Neutrophil (primary cell): Measurements from ENCODE around the gene UBE4A.

Experiments
- H3K27ac ChIP-seq: fragments of 200-600 bp; sonication (generic); 2 replicates; pipeline ENCODE4 v1.5.1; 2016; ENCODE audit warnings: mild to moderate bottlenecking, moderate library complexity
- H3K27me3 ChIP-seq: fragments of 200-600 bp; sonication (generic); 2 replicates; pipeline ENCODE4 v1.6.0; 2016; ENCODE audit warnings: mild to moderate bottlenecking
- H3K36me3 ChIP-seq: fragments of 200-600 bp; sonication (generic); 2 replicates; pipeline ENCODE4 v1.5.1; 2017
- H3K4me1 ChIP-seq, 2 experiments: fragments of 200-600 bp in 1 of 2; sonication (generic) in 1 of 2; 1 replicate in 1 of 2; 2 replicates in 1 of 2; pipeline versions ENCODE4 v1.5.1 to v1.6.1; 2013 to 2016; ENCODE audit warnings: low read depth in 1 of 2, low read length in 1 of 2, mild to moderate bottlenecking in 1 of 2, moderate library complexity in 1 of 2; ENCODE audit not compliant: control insufficient read depth in 1 of 2, insufficient read depth in 1 of 2
- H3K4me3 ChIP-seq, 2 experiments: fragments of 200-600 bp in 1 of 2; sonication (generic) in 1 of 2; 1 replicate in 1 of 2; 2 replicates in 1 of 2; pipeline ENCODE4 v1.5.1; 2013 to 2016; ENCODE audit warnings: low read depth in 1 of 2, low read length in 1 of 2, mild to moderate bottlenecking in 1 of 2, moderate library complexity in 1 of 2
- H3K9me3 ChIP-seq: fragments of 200-600 bp; sonication (generic); 2 replicates; pipeline ENCODE4 v1.5.1; 2016
- CTCF ChIP-seq: fragments of 200-600 bp; sonication (generic); IDR thresholded peaks from 2 replicates; pipeline ENCODE4 v1.5.1; 2016; ENCODE audit warnings: antibody characterized with exemption

The UBE4A gene, protein sequence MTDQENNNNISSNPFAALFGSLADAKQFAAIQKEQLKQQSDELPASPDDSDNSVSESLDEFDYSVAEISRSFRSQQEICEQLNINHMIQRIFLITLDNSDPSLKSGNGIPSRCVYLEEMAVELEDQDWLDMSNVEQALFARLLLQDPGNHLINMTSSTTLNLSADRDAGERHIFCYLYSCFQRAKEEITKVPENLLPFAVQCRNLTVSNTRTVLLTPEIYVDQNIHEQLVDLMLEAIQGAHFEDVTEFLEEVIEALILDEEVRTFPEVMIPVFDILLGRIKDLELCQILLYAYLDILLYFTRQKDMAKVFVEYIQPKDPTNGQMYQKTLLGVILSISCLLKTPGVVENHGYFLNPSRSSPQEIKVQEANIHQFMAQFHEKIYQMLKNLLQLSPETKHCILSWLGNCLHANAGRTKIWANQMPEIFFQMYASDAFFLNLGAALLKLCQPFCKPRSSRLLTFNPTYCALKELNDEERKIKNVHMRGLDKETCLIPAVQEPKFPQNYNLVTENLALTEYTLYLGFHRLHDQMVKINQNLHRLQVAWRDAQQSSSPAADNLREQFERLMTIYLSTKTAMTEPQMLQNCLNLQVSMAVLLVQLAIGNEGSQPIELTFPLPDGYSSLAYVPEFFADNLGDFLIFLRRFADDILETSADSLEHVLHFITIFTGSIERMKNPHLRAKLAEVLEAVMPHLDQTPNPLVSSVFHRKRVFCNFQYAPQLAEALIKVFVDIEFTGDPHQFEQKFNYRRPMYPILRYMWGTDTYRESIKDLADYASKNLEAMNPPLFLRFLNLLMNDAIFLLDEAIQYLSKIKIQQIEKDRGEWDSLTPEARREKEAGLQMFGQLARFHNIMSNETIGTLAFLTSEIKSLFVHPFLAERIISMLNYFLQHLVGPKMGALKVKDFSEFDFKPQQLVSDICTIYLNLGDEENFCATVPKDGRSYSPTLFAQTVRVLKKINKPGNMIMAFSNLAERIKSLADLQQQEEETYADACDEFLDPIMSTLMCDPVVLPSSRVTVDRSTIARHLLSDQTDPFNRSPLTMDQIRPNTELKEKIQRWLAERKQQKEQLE

GRCh38 chr11:118359295-118359958 is at the start of gene UBE4A:
UBE4A (plus strand) TSS chr11:118359600; CDS start chr11:118365081, 5,481 bp downstream.
- Histone ChIP-seq H3K36me3 (peaks cover 9% of the 10 kb centered on the region), H3K4me3 (peak within 1 kb of the TSS; percentile 76 to 88), H3K9me3 (no peaks in the 10 kb centered on the region), H3K27ac (peak within 1 kb of the TSS; percentile 82), H3K4me1 (peaks cover 13 to 19% of the 10 kb centered on the region in 2 experiments), H3K27me3 (peaks cover 16% of the 10 kb centered on the region)
- peak; percentile 28 for TF ChIP-seq CTCF

- Histone ChIP-seq H3K4me1 (peaks cover 0 to under 1% of the 10 kb centered on the region in 2 experiments), H3K36me3 (no peaks in the 10 kb centered on the region), H3K4me3 (no peak overlapping the region), H3K27me3 (peaks cover 28% of the 10 kb centered on the region), H3K27ac (no peak overlapping the region), H3K9me3 (no peaks in the 10 kb centered on the region)
- TF ChIP-seq CTCF: no peak
Measured at GRCh38 chr11:118310271-118310670, 49.1 kb upstream of the UBE4A start.

GRCh38 chr11:118310781-118311485 is 48.5 kb upstream of the UBE4A start:
- no peak for TF ChIP-seq CTCF
- H3K36me3 ChIP-seq: no peaks in the 10 kb centered on the region
- peaks cover 34% of the 10 kb centered on the region for H3K27me3 ChIP-seq
- no peak overlapping the region for H3K27ac ChIP-seq
- no peak overlapping the region for H3K4me3 ChIP-seq
- no peaks in the 10 kb centered on the region for H3K9me3 ChIP-seq
- peaks cover 0 to 7% of the 10 kb centered on the region in 2 experiments for H3K4me1 ChIP-seq

DNA sequence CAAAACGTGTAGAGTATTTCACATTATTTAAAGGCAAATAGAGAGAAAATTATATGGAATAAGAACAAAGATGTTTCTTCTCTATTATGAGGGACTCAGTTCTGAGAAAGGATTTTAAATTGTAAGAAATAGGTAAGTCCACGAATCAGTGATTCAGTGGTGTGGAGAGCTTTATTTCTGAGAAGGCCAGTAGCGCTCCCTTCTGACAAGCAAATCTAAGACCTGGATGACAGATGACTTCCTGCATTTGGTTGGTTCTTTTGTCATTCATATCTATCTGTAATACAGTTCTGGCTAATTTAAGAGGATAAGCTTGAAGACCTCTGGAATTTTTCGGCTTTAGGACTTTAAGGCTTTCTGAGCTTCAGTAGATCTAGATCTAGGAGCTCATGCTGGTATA is 47.9 kb upstream of the UBE4A start:
- H3K36me3 ChIP-seq: no peaks in the 10 kb centered on the region
- H3K9me3 ChIP-seq: no peaks in the 10 kb centered on the region
- H3K4me1 ChIP-seq: peaks cover 2 to 12% of the 10 kb centered on the region in 2 experiments
- H3K27me3 ChIP-seq: peaks cover 40% of the 10 kb centered on the region
- no peak for TF ChIP-seq CTCF
- H3K27ac ChIP-seq: no peak overlapping the region
- H3K4me3 ChIP-seq: no peak overlapping the region
